ENCODE measurements around the gene CH25H. TPM values are rescaled to one million over a fixed set of nuclear protein-coding genes. Genes with fewer than 3 reads are reported as not detected.

The CH25H gene
- total RNA-seq, 1 experiment from 2014 or later, result not detected

GRCh38 chr10:89209718-89210117 is 2.6 kb upstream of the CH25H start:
- ChIA-PET CTCF (interaction anchor here (0.6 to 3.0 kb wide), 8 partner anchors 19 to 277 kb away, joined by 3 to 27 read pairs (median 3); partner anchors contain the start of gene LIPA), POLR2A (interaction anchor here (0.7 to 2.5 kb wide), 3 partner anchors 158 to 220 kb away, joined by 3 to 13 read pairs (median 5); partner anchors contain the start of gene FAS)
- H3K9me3 Mint-ChIP-seq (ENCODE audit: unreplicated experiment), result no peaks in the 10 kb centered on the region
- H3K4me3 Mint-ChIP-seq (ENCODE audit: unreplicated experiment), result no peak overlapping the region
- DNase-seq (ENCODE audit: unreplicated experiment), result no peak
- peaks cover 6% of the 10 kb centered on the region for H3K4me1 Mint-ChIP-seq (ENCODE audit: insufficient read depth, unreplicated experiment)
- H3K27ac Mint-ChIP-seq (ENCODE audit: low read depth, unreplicated experiment), result no peak overlapping the region
- no peak for TF ChIP-seq CTCF (IDR thresholded peaks at IDR 0.05; ENCODE audit: unreplicated experiment)
- BruUV-seq (replicated peaks), result no TSS peak
- H3K36me3 Mint-ChIP-seq (ENCODE audit: insufficient read depth, unreplicated experiment), result peaks cover 5% of the 10 kb centered on the region
- intact Hi-C loops (cut with micrococcal nuclease), result no loop called here
- H3K27me3 Mint-ChIP-seq (ENCODE audit: insufficient read depth, unreplicated experiment), result no peaks in the 10 kb centered on the region

GRCh38 chr10:89207801-89208551 is 859 bp upstream of the CH25H start:
- H3K4me1 Mint-ChIP-seq (ENCODE audit: insufficient read depth, unreplicated experiment), result peaks cover 6% of the 10 kb centered on the region
- no peaks in the 10 kb centered on the region for H3K9me3 Mint-ChIP-seq (ENCODE audit: unreplicated experiment)
- intact Hi-C loops (cut with micrococcal nuclease), result no loop called here
- POLR2A ChIA-PET, result interaction anchor here (0.9 to 1.2 kb wide), 7 partner anchors 35 to 218 kb away, joined by 3 to 7 read pairs (median 3); no protein-coding TSS in a partner anchor
- H3K27me3 Mint-ChIP-seq (ENCODE audit: insufficient read depth, unreplicated experiment), result no peaks in the 10 kb centered on the region
- H3K36me3 Mint-ChIP-seq (ENCODE audit: insufficient read depth, unreplicated experiment), result no peaks in the 10 kb centered on the region
- CTCF ChIA-PET, result interaction anchor here (0.6 to 4.4 kb wide), 12 partner anchors 9 to 485 kb away, joined by 3 to 31 read pairs (median 4); partner anchors contain the start of gene LIPA
- no peak for DNase-seq (ENCODE audit: unreplicated experiment)
- TF ChIP-seq CTCF (IDR thresholded peaks at IDR 0.05; ENCODE audit: unreplicated experiment), result no peak
- peak overlapping the region; percentile 62 for H3K4me3 Mint-ChIP-seq (ENCODE audit: unreplicated experiment)
- BruUV-seq (replicated peaks), result no TSS peak
- no peak overlapping the region for H3K27ac Mint-ChIP-seq (ENCODE audit: low read depth, unreplicated experiment)

- DNase-seq (ENCODE audit: unreplicated experiment), result no peak
- Mint-ChIP-seq H3K36me3 (ENCODE audit: insufficient read depth, unreplicated experiment) (no peaks in the 10 kb centered on the region), H3K27me3 (ENCODE audit: insufficient read depth, unreplicated experiment) (no peaks in the 10 kb centered on the region), H3K4me3 (ENCODE audit: unreplicated experiment) (no peak overlapping the region), H3K4me1 (ENCODE audit: insufficient read depth, unreplicated experiment) (peaks cover 6% of the 10 kb centered on the region), H3K9me3 (ENCODE audit: unreplicated experiment) (no peaks in the 10 kb centered on the region), H3K27ac (ENCODE audit: low read depth, unreplicated experiment) (no peak overlapping the region)
- POLR2A ChIA-PET, result interaction anchor here (1.0 to 1.1 kb wide), 2 partner anchors 43 to 164 kb away, joined by 3 to 4 read pairs; no protein-coding TSS in a partner anchor
- no TSS peak for BruUV-seq (replicated peaks)
- CTCF ChIA-PET, result interaction anchor here (0.6 to 4.4 kb wide), 8 partner anchors 9 to 282 kb away, joined by 3 to 31 read pairs (median 4); no protein-coding TSS in a partner anchor
- TF ChIP-seq CTCF (IDR thresholded peaks at IDR 0.05; ENCODE audit: unreplicated experiment), result no peak
- intact Hi-C loops (cut with micrococcal nuclease), result no loop called here
Measured at GRCh38 chr10:89206402-89207180, 526 bp downstream of the CH25H start.
